SK-N-SH (cell line): ENCODE results near the gene FAM89B. TPM values are rescaled to one million over a fixed set of nuclear protein-coding genes. Genes with fewer than 3 reads are reported as not detected.

Source experiments
- CTCF ChIA-PET: fragments of 300-600, 350-600 bp; formaldehyde crosslinking; extraction: SDS; loops from one replicate; lab custom pipeline; 2021; lab: Yijun Ruan, JAX
- POLR2A ChIA-PET: fragments of 350-600 bp; sonication (Branson Sonifier 250); formaldehyde crosslinking; extraction: SDS; loops from one replicate; lab custom pipeline; 2020; ENCODE audit warnings: antibody characterized with exemption, inconsistent platforms; lab: Yijun Ruan, JAX
- DNase-seq: peaks from one replicate; pipeline ENCODE4 v3.0.0; 2012
- H2AFZ ChIP-seq: fragments of 200-600 bp; sonication (generic); 2 replicates; pipeline ENCODE4 v1.8.1; 2016; ENCODE audit warnings: antibody characterized with exemption, mild to moderate bottlenecking, low read depth
- H3F3A ChIP-seq: fragments of 200-600 bp; sonication (generic); replicated peaks from 2 replicates; pipeline ENCODE3; 2016; ENCODE audit warnings: antibody characterized with exemption, mild to moderate bottlenecking; ENCODE audit not compliant: insufficient read depth
- H3K27ac ChIP-seq, 2 experiments: fragments of 200-500 bp in 1 of 2; fragments of 200-600 bp in 1 of 2; sonication (Bioruptor generic) in 1 of 2; sonication (generic), shearing (Covaris generic) in 1 of 2; 2 replicates each; pipeline versions ENCODE4 v1.5.1 to v1.6.1; 2014 to 2016; ENCODE audit warnings: low read depth in 2 of 2, inconsistent platforms in 1 of 2, low read length in 1 of 2, mild to moderate bottlenecking in 1 of 2, mixed read lengths in 1 of 2
- H3K27me3 ChIP-seq: fragments of 200-600 bp; sonication (generic), shearing (Covaris generic); 2 replicates; pipeline ENCODE4 v1.6.1; 2016; ENCODE audit warnings: mixed run types; ENCODE audit not compliant: insufficient read depth
- H3K36me3 ChIP-seq, 2 experiments: fragments of 200-500 bp in 1 of 2; fragments of 200-600 bp in 1 of 2; sonication (Bioruptor generic) in 1 of 2; sonication (generic) in 1 of 2; replicated peaks in 1 of 2; 2 replicates each; pipeline versions ENCODE3 to v1.5.1; 2014 to 2016; ENCODE audit warnings: low read length in 1 of 2, mild to moderate bottlenecking in 1 of 2; ENCODE audit not compliant: insufficient read depth in 2 of 2, control insufficient read depth in 1 of 2
- H3K4me1 ChIP-seq, 2 experiments: fragments of 200-500 bp in 1 of 2; fragments of 200-600 bp in 1 of 2; sonication (Bioruptor generic) in 1 of 2; sonication (generic), shearing (Covaris generic) in 1 of 2; 2 replicates each; pipeline versions ENCODE4 v1.5.1 to v1.6.1; 2014 to 2016; ENCODE audit warnings: low read depth in 1 of 2, low read length in 1 of 2, mixed run types in 1 of 2; ENCODE audit not compliant: insufficient read depth in 2 of 2, control insufficient read depth in 1 of 2
- H3K4me2 ChIP-seq: fragments of 200-600 bp; sonication (generic), shearing (Covaris generic); 2 replicates; pipeline ENCODE4 v1.6.1; 2017; ENCODE audit warnings: mixed run types
- H3K4me3 ChIP-seq, 2 experiments: fragments of 200-500 bp in 1 of 2; fragments of 200-600 bp in 1 of 2; sonication (Bioruptor generic) in 1 of 2; sonication (generic), shearing (Covaris generic) in 1 of 2; 2 replicates each; pipeline versions ENCODE4 v1.5.1 to v1.8.1; 2014 to 2016; ENCODE audit warnings: low read depth in 2 of 2, inconsistent platforms in 1 of 2, low read length in 1 of 2, mild to moderate bottlenecking in 1 of 2, mixed read lengths in 1 of 2, moderate library complexity in 1 of 2
- H3K79me2 ChIP-seq: fragments of 200-600 bp; sonication (generic); 2 replicates; pipeline ENCODE4 v1.8.1; 2017; ENCODE audit warnings: mild to moderate bottlenecking; ENCODE audit not compliant: insufficient read depth
- H3K9ac ChIP-seq: fragments of 200-600 bp; sonication (generic); 2 replicates; pipeline ENCODE4 v1.6.1; 2017; ENCODE audit warnings: mixed run types
- H3K9me2 ChIP-seq: fragments of 200-600 bp; sonication (generic); 2 replicates; pipeline ENCODE4 v1.6.1; 2017; ENCODE audit warnings: mixed run types
- H3K9me3 ChIP-seq: fragments of 200-600 bp; sonication (generic); 2 replicates; pipeline ENCODE4 v1.6.1; 2017; ENCODE audit warnings: mixed run types, mild to moderate bottlenecking, moderate library complexity
- H4K20me1 ChIP-seq: fragments of 200-600 bp; sonication (generic); 2 replicates; pipeline ENCODE4 v1.6.1; 2017; ENCODE audit warnings: mild to moderate bottlenecking, mixed run types; ENCODE audit not compliant: insufficient read depth
- IRF3 ChIP-seq: fragments of 150-350 bp; IDR thresholded peaks from 2 replicates; pipeline ENCODE4 v1.6.1; 2016; ENCODE audit warnings: mild to moderate bottlenecking, low read depth, low read length
- MXI1 ChIP-seq: IDR thresholded peaks from 2 replicates; pipeline ENCODE4 v1.6.1; 2012; ENCODE audit warnings: mild to moderate bottlenecking, low read depth, low read length, improper control_type of control experiment
- NFIC ChIP-seq: IDR thresholded peaks from 2 replicates; pipeline ENCODE4 v1.4.0; 2012; ENCODE audit warnings: borderline replicate concordance
- NRF1 ChIP-seq: IDR thresholded peaks from 2 replicates; pipeline ENCODE4 v1.6.1; 2012; ENCODE audit warnings: low read depth, mild to moderate bottlenecking, low read length
- PBX3 ChIP-seq: IDR thresholded peaks from 2 replicates; pipeline ENCODE4; 2012
- POLR2AphosphoS5 ChIP-seq: IDR thresholded peaks from 2 replicates; pipeline ENCODE4 v1.6.1; 2012; ENCODE audit warnings: low read depth, low read length
- RCOR1 ChIP-seq: fragments of 150-350 bp; IDR thresholded peaks from 2 replicates; pipeline ENCODE4 v1.6.1; 2017; ENCODE audit warnings: antibody characterized with exemption, low read length
- SMC3 ChIP-seq: IDR thresholded peaks from 2 replicates; pipeline ENCODE4 v1.6.1; 2012; ENCODE audit warnings: low read depth, low read length, improper control_type of control experiment
- TAF1 ChIP-seq: IDR thresholded peaks from 2 replicates; pipeline ENCODE4 v1.6.1; 2012; ENCODE audit warnings: low read depth, mild to moderate bottlenecking, low read length, moderate library complexity, borderline replicate concordance
- YY1 ChIP-seq: IDR thresholded peaks from 2 replicates; pipeline ENCODE4 v1.4.0; 2012; ENCODE audit warnings: low read depth, mild to moderate bottlenecking
- WGBS: methylation state at CpG from one replicate; pipeline ENCODE4 v1.1.6; 2017; ENCODE audit warnings: low lambda C conversion rate; 5-methylcytosine and 5-hydroxymethylcytosine counted together
- polyA plus RNA-seq, 3 experiments: library from polyadenylated mRNA; depleted of rRNA; stranded (reverse); fragments of >200 nt; gene quantifications; 2 replicates each; pipeline ENCODE4 v1.2.3, GENCODE V29; 2012

FAM89B gene
- polyA plus RNA-seq, 1 of the 3 experiments (the other 2 are of a cell fraction), result 65.3 TPM

GRCh38 chr11:65609665-65610064 lies 37.3 kb downstream of the FAM89B start:
- no peak overlapping the region for H3K4me3 ChIP-seq
- TF ChIP-seq PBX3 (no peak), POLR2AphosphoS5 (no peak)
- H3K4me2 ChIP-seq, result no peak overlapping the region
- no peak overlapping the region for H3K27ac ChIP-seq
- H3F3A ChIP-seq, result no peaks in the 10 kb centered on the region
- H3K36me3 ChIP-seq, result peaks cover 12 to 31% of the 10 kb centered on the region in 2 experiments
- 100% methylated on average over 5 of the region's 5 CpGs for whole genome bisulfite sequencing
- peaks cover 25 to 35% of the 10 kb centered on the region in 2 experiments; a peak in 3 of 4 replicates for H3K4me1 ChIP-seq
- H3K27me3 ChIP-seq, result no peaks in the 10 kb centered on the region
- H3K9me2 ChIP-seq, result no peaks in the 10 kb centered on the region
- H3K9ac ChIP-seq, result no peak overlapping the region
- peaks cover 30% of the 10 kb centered on the region for H4K20me1 ChIP-seq
- DNase-seq, result no peak
- no peak overlapping the region for H2AFZ ChIP-seq
- H3K79me2 ChIP-seq, result peaks cover 68% of the 10 kb centered on the region
- no peaks in the 10 kb centered on the region for H3K9me3 ChIP-seq
- ChIA-PET CTCF (interaction anchor here (0.9 to 3.8 kb wide), 5 partner anchors 16 to 194 kb away, joined by 3 to 15 read pairs (median 13); no protein-coding TSS in a partner anchor), POLR2A (no interaction called here)

GRCh38 chr11:65610404-65610803 lies 38.1 kb downstream of the FAM89B start:
- H3K4me2 ChIP-seq, result peak overlapping the region; percentile 85; the same call in 1 of the 2 replicates
- no peak overlapping the region for H3K9ac ChIP-seq
- peaks cover 72% of the 10 kb centered on the region for H3K79me2 ChIP-seq
- H3K9me3 ChIP-seq, result no peaks in the 10 kb centered on the region
- no peaks in the 10 kb centered on the region for H3K9me2 ChIP-seq
- TF ChIP-seq PBX3 (no peak), RCOR1 (no peak), MXI1 (no peak), YY1 (no peak), TAF1 (no peak), SMC3 (no peak), IRF3 (no peak), NFIC (no peak), NRF1 (no peak)
- CTCF ChIA-PET, result interaction anchor here (0.9 to 3.8 kb wide), 5 partner anchors 16 to 195 kb away, joined by 3 to 15 read pairs (median 13); no protein-coding TSS in a partner anchor
- no peaks in the 10 kb centered on the region for H3K27me3 ChIP-seq
- peaks cover 25 to 35% of the 10 kb centered on the region in 2 experiments; a peak in 3 of 4 replicates for H3K4me1 ChIP-seq
- POLR2A ChIA-PET, result no interaction called here
- DNase-seq, result no peak
- H3F3A ChIP-seq, result no peaks in the 10 kb centered on the region
- peaks cover 30% of the 10 kb centered on the region for H4K20me1 ChIP-seq
- H2AFZ ChIP-seq, result no peak overlapping the region
- no peak overlapping the region for H3K27ac ChIP-seq
- H3K4me3 ChIP-seq, result no peak overlapping the region
- WGBS, result 96% methylated on average over 6 of the region's 6 CpGs
- H3K36me3 ChIP-seq, result peaks cover 9 to 23% of the 10 kb centered on the region in 2 experiments
